ENCODE measurements around the gene ABI2.
"Not testable (repeated sequence)": the region's sequence is repeated elsewhere in the genome, so short reads cannot be mapped to it uniquely, and the experiment has no call there.

The ABI2 gene

GRCh38 chr2:203429643-203430042, 101.4 kb downstream of the ABI2 start:
- not testable (repeated sequence) for DNase-seq (ENCODE audit: low read depth)

GRCh38 chr2:203431391-203432185, 103.4 kb downstream of the ABI2 start:
- no peak for DNase-seq (ENCODE audit: low read depth)

- no peak for DNase-seq (ENCODE audit: low read depth)
Observed at GRCh38 chr2:203432811-203433210, 104.6 kb downstream of the ABI2 start.

GRCh38 chr2:203436496-203436895, 108.3 kb downstream of the ABI2 start:
- no peak for DNase-seq (ENCODE audit: low read depth)

GRCh38 chr2:203437511-203437910, 109.3 kb downstream of the ABI2 start:
- no peak for DNase-seq (ENCODE audit: low read depth)

- DNase-seq (ENCODE audit: low read depth): no peak
Observed at GRCh38 chr2:203438528-203438927, 110.3 kb downstream of the ABI2 start.

GRCh38 chr2:203440671-203441070, 112.5 kb downstream of the ABI2 start:
- no peak for DNase-seq (ENCODE audit: low read depth)

GRCh38 chr2:203441463-203441862, 113.3 kb downstream of the ABI2 start:
- DNase-seq (ENCODE audit: low read depth): no peak

GRCh38 chr2:203442463-203442862, 114.3 kb downstream of the ABI2 start:
- no peak for DNase-seq (ENCODE audit: low read depth)

- DNase-seq (ENCODE audit: low read depth): no peak
Observed at GRCh38 chr2:203444738-203445137, 116.5 kb downstream of the ABI2 start.

- peak; percentile 22 for DNase-seq (ENCODE audit: low read depth)
Observed at GRCh38 chr2:203446071-203446481, 117.9 kb downstream of the ABI2 start.

GRCh38 chr2:203446780-203447179, 118.6 kb downstream of the ABI2 start:
- no peak for DNase-seq (ENCODE audit: low read depth)

GRCh38 chr2:203450561-203450960, 122.4 kb downstream of the ABI2 start:
- DNase-seq (ENCODE audit: low read depth): no peak

GRCh38 chr2:203451011-203451410, 122.8 kb downstream of the ABI2 start:
- peak; percentile 4 for DNase-seq (ENCODE audit: low read depth)

GRCh38 chr2:203451689-203452088, 123.5 kb downstream of the ABI2 start:
- no peak for DNase-seq (ENCODE audit: low read depth)

GRCh38 chr2:203453858-203454451, 125.8 kb downstream of the ABI2 start:
- DNase-seq (ENCODE audit: low read depth): peak; percentile 4

- DNase-seq (ENCODE audit: low read depth): no peak
Observed at GRCh38 chr2:203455209-203455608, 127.0 kb downstream of the ABI2 start.

- no peak for DNase-seq (ENCODE audit: low read depth)
Observed at GRCh38 chr2:203461746-203462145, 133.6 kb downstream of the ABI2 start.

- no peak for DNase-seq (ENCODE audit: low read depth)
Observed at GRCh38 chr2:203462308-203462707, 134.1 kb downstream of the ABI2 start.

GRCh38 chr2:203463266-203463678, 135.1 kb downstream of the ABI2 start:
- no peak for DNase-seq (ENCODE audit: low read depth)

- DNase-seq (ENCODE audit: low read depth): no peak
Observed at GRCh38 chr2:203469546-203469945, 141.4 kb downstream of the ABI2 start.

GRCh38 chr2:203470371-203470770, 142.2 kb downstream of the ABI2 start:
- no peak for DNase-seq (ENCODE audit: low read depth)

GRCh38 chr2:203471323-203471722, 143.1 kb downstream of the ABI2 start:
- DNase-seq (ENCODE audit: low read depth): no peak

GRCh38 chr2:203476881-203477280, 148.7 kb downstream of the ABI2 start:
- DNase-seq (ENCODE audit: low read depth): no peak

Data from HS-27A (cell line).